ENCODE results near the gene HOXA6. TPM values are rescaled to one million over a fixed set of nuclear protein-coding genes. Genes with fewer than 3 reads are reported as not detected.
A peak's percentile ranks its signal among the peaks of the same experiment; 100 is the strongest.

Gene HOXA6
- under 1 TPM in 2 of 4 donors, not detected in 2; 0.66 to 0.92 TPM for total RNA-seq

- peak within 1 kb of the TSS in 2 of 4 donors; percentile 30 to 43 for H3K27ac ChIP-seq (replicated peaks in 1 of 4)
- peak within 1 kb of the TSS; percentile 37 to 53 (median 42) for H3K4me3 ChIP-seq
- TF ChIP-seq CTCF (IDR thresholded peaks at IDR 0.05) (no peak), POLR2A (IDR thresholded peaks at IDR 0.05; ENCODE audit: low read depth) (no peak), EP300 (IDR thresholded peaks at IDR 0.05) (no peak), POLR2AphosphoS5 (IDR thresholded peaks at IDR 0.05) (no peak)
- no peaks in the 10 kb centered on the region for H3K36me3 ChIP-seq
- 48% methylated on average over 43 of the region's 63 CpGs for WGBS
- intact Hi-C loops (cut with DNase I): loop anchor here (10.0 kb wide), 2 partner anchors 123 to 943 kb away; partner anchors contain the start of genes CBX3 and HNRNPA2B1
- peaks cover 40 to 53% (median 47%) of the 10 kb centered on the region in 4 donors for H3K4me1 ChIP-seq
- DNase-seq (ENCODE audit: extremely low spot score): no peak
- no peaks in the 10 kb centered on the region for H3K9me3 ChIP-seq
- peaks cover 11 to 74% (median 24%) of the 10 kb centered on the region in 4 donors for H3K27me3 ChIP-seq
These were observed at the start of gene HOXA6 for GRCh38 chr7:27147199-27148030. TSS of gene HOXA6 (minus strand) at chr7:27147774. CDS start at chr7:27147749, 25 bp downstream.

- intact Hi-C loops (cut with DNase I): loop anchor here (5.0 to 10.0 kb wide), 4 partner anchors 726 to 1076 kb away; no protein-coding TSS in a partner anchor
- Histone ChIP-seq H3K27ac (replicated peaks in 1 of 4) (no peak overlapping the region), H3K27me3 (peaks cover 10 to 100% (median 85%) of the 10 kb centered on the region in 4 donors), H3K4me3 (no peak overlapping the region), H3K9me3 (no peaks in the 10 kb centered on the region), H3K4me1 (peaks cover 28 to 54% (median 50%) of the 10 kb centered on the region in 4 donors), H3K36me3 (no peaks in the 10 kb centered on the region)
- peak in 1 of 2 donors; percentile 22 for TF ChIP-seq POLR2AphosphoS5 (IDR thresholded peaks at IDR 0.05)
- TF ChIP-seq POLR2A (IDR thresholded peaks at IDR 0.05; ENCODE audit: low read depth): no peak
- TF ChIP-seq CTCF (IDR thresholded peaks at IDR 0.05): peak; percentile 61 to 70 (median 66)
- TF ChIP-seq EP300 (IDR thresholded peaks at IDR 0.05): no peak
- WGBS: 4% methylated on average over 6 of the region's 6 CpGs
- DNase-seq (ENCODE audit: extremely low spot score): no peak
These were observed 48.8 kb upstream of the HOXA6 start for GRCh38 chr7:27196287-27196767.

- TF ChIP-seq CTCF (IDR thresholded peaks at IDR 0.05): no peak
- TF ChIP-seq POLR2AphosphoS5 (IDR thresholded peaks at IDR 0.05): no peak
- no peak for TF ChIP-seq POLR2A (IDR thresholded peaks at IDR 0.05; ENCODE audit: low read depth)
- TF ChIP-seq EP300 (IDR thresholded peaks at IDR 0.05): no peak
- H3K27me3 ChIP-seq: peaks cover 10 to 100% (median 88%) of the 10 kb centered on the region in 4 donors
- no peaks in the 10 kb centered on the region for H3K9me3 ChIP-seq
- no peak overlapping the region for H3K27ac ChIP-seq (replicated peaks in 1 of 4)
- WGBS: 33% methylated on average over 9 of the region's 9 CpGs
- H3K36me3 ChIP-seq: no peaks in the 10 kb centered on the region
- no peak overlapping the region for H3K4me3 ChIP-seq
- peaks cover 20 to 39% (median 35%) of the 10 kb centered on the region in 4 donors for H3K4me1 ChIP-seq
- no peak for DNase-seq (ENCODE audit: extremely low spot score)
- intact Hi-C loops (cut with DNase I): loop anchor here (5.0 to 10.0 kb wide), 4 partner anchors 727 to 1077 kb away; no protein-coding TSS in a partner anchor
These were observed 47.3 kb upstream of the HOXA6 start for GRCh38 chr7:27194686-27195379.

GRCh38 chr7:27194002-27194352 is 46.4 kb upstream of the HOXA6 start:
- Histone ChIP-seq H3K27ac (replicated peaks in 1 of 4) (no peak overlapping the region), H3K4me1 (peaks cover 19 to 37% (median 34%) of the 10 kb centered on the region in 4 donors), H3K36me3 (no peaks in the 10 kb centered on the region), H3K4me3 (no peak overlapping the region), H3K27me3 (peaks cover 6 to 100% (median 92%) of the 10 kb centered on the region in 4 donors), H3K9me3 (no peaks in the 10 kb centered on the region)
- WGBS: 27% methylated on average over 2 of the region's 2 CpGs
- intact Hi-C loops (cut with DNase I): loop anchor here (10.0 kb wide), 2 partner anchors 831 to 901 kb away; no protein-coding TSS in a partner anchor
- DNase-seq (ENCODE audit: extremely low spot score): no peak
- no peak for TF ChIP-seq CTCF (IDR thresholded peaks at IDR 0.05)
- no peak for TF ChIP-seq POLR2AphosphoS5 (IDR thresholded peaks at IDR 0.05)
- no peak for TF ChIP-seq POLR2A (IDR thresholded peaks at IDR 0.05; ENCODE audit: low read depth)
- TF ChIP-seq EP300 (IDR thresholded peaks at IDR 0.05): no peak

Measured in esophagus muscularis mucosa (tissue), 4 donors.